Measurements from ENCODE around the gene GDAP1L1. TPM values are rescaled to one million over a fixed set of nuclear protein-coding genes. Genes with fewer than 3 reads are reported as not detected.

The GDAP1L1 gene
- total RNA-seq, 1 donor from 2014 or later = 111 TPM

- H3K9me3 Mint-ChIP-seq (ENCODE audit: unreplicated experiment) = peaks cover 4% of the 10 kb centered on the region
- H3K27me3 Mint-ChIP-seq (ENCODE audit: unreplicated experiment) = peaks cover under 1% of the 10 kb centered on the region
- peaks cover 11% of the 10 kb centered on the region for H3K36me3 Mint-ChIP-seq (ENCODE audit: unreplicated experiment)
- no peak for DNase-seq
- no peak overlapping the region for H3K27ac Mint-ChIP-seq (ENCODE audit: unreplicated experiment)
- H3K4me3 Mint-ChIP-seq (ENCODE audit: unreplicated experiment) = no peak overlapping the region
- TF ChIP-seq CTCF (IDR thresholded peaks at IDR 0.05; ENCODE audit: partially characterized antibody, unreplicated experiment) = no peak
- no peaks in the 10 kb centered on the region for H3K4me1 Mint-ChIP-seq (ENCODE audit: low read depth, unreplicated experiment)
These were observed 27.4 kb downstream of the GDAP1L1 start for GRCh38 chr20:44274303-44275017.

GRCh38 chr20:44279228-44279627 is 32.1 kb downstream of the GDAP1L1 start:
- Mint-ChIP-seq H3K27me3 (ENCODE audit: unreplicated experiment) (no peaks in the 10 kb centered on the region), H3K36me3 (ENCODE audit: unreplicated experiment) (peaks cover 10% of the 10 kb centered on the region), H3K4me1 (ENCODE audit: low read depth, unreplicated experiment) (no peaks in the 10 kb centered on the region), H3K4me3 (ENCODE audit: unreplicated experiment) (no peak overlapping the region), H3K9me3 (ENCODE audit: unreplicated experiment) (peaks cover 4% of the 10 kb centered on the region), H3K27ac (ENCODE audit: unreplicated experiment) (no peak overlapping the region)
- no peak for DNase-seq
- TF ChIP-seq CTCF (IDR thresholded peaks at IDR 0.05; ENCODE audit: partially characterized antibody, unreplicated experiment) = no peak

GRCh38 chr20:44280387-44280786 is 33.3 kb downstream of the GDAP1L1 start:
- no peak for DNase-seq
- no peak for TF ChIP-seq CTCF (IDR thresholded peaks at IDR 0.05; ENCODE audit: partially characterized antibody, unreplicated experiment)
- H3K27me3 Mint-ChIP-seq (ENCODE audit: unreplicated experiment) = no peaks in the 10 kb centered on the region
- H3K36me3 Mint-ChIP-seq (ENCODE audit: unreplicated experiment) = peaks cover 10% of the 10 kb centered on the region
- no peaks in the 10 kb centered on the region for H3K4me1 Mint-ChIP-seq (ENCODE audit: low read depth, unreplicated experiment)
- H3K9me3 Mint-ChIP-seq (ENCODE audit: unreplicated experiment) = peaks cover 4% of the 10 kb centered on the region
- no peak overlapping the region for H3K4me3 Mint-ChIP-seq (ENCODE audit: unreplicated experiment)
- H3K27ac Mint-ChIP-seq (ENCODE audit: unreplicated experiment) = no peak overlapping the region

- no peaks in the 10 kb centered on the region for H3K27me3 Mint-ChIP-seq (ENCODE audit: unreplicated experiment)
- H3K4me3 Mint-ChIP-seq (ENCODE audit: unreplicated experiment) = no peak overlapping the region
- H3K27ac Mint-ChIP-seq (ENCODE audit: unreplicated experiment) = no peak overlapping the region
- H3K9me3 Mint-ChIP-seq (ENCODE audit: unreplicated experiment) = peaks cover 2% of the 10 kb centered on the region
- no peaks in the 10 kb centered on the region for H3K4me1 Mint-ChIP-seq (ENCODE audit: low read depth, unreplicated experiment)
- no peak for DNase-seq
- peaks cover 8% of the 10 kb centered on the region for H3K36me3 Mint-ChIP-seq (ENCODE audit: unreplicated experiment)
- TF ChIP-seq CTCF (IDR thresholded peaks at IDR 0.05; ENCODE audit: partially characterized antibody, unreplicated experiment) = no peak
These were observed 35.1 kb downstream of the GDAP1L1 start for GRCh38 chr20:44282192-44282591.

GRCh38 chr20:44284032-44284431 is 36.9 kb downstream of the GDAP1L1 start:
- Mint-ChIP-seq H3K36me3 (ENCODE audit: unreplicated experiment) (peaks cover 9% of the 10 kb centered on the region), H3K4me1 (ENCODE audit: low read depth, unreplicated experiment) (no peaks in the 10 kb centered on the region), H3K9me3 (ENCODE audit: unreplicated experiment) (peaks cover 3% of the 10 kb centered on the region), H3K4me3 (ENCODE audit: unreplicated experiment) (no peak overlapping the region), H3K27me3 (ENCODE audit: unreplicated experiment) (no peaks in the 10 kb centered on the region), H3K27ac (ENCODE audit: unreplicated experiment) (no peak overlapping the region)
- no peak for DNase-seq
- no peak for TF ChIP-seq CTCF (IDR thresholded peaks at IDR 0.05; ENCODE audit: partially characterized antibody, unreplicated experiment)

Data from glutamatergic neuron (in vitro differentiated cells).